ENCODE results near the gene NFKBIZ.
"Not testable (repeated sequence)": the region's sequence is repeated elsewhere in the genome, so short reads cannot be mapped to it uniquely, and the experiment has no call there.

Gene NFKBIZ

DNA sequence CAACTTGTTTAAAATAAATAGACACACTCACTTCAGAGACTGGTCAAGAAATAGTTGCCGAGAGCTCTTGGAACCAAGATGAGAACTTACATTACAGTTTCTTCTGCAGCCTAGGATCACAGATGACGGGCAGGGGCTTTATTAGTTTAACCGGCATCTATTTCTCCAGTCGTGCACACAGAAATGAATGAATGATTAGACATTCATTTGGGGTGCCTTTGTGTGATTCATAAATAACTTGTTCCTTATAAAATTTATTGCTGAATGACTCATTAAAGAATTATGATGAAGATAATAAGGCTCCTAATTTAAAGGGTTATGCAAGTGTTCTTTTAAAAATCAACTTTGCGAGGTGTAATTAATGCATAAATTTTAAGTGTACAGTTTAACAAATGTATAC is 20.8 kb downstream of the NFKBIZ start:
- DNase-seq (ENCODE audit: low read depth in 2 of 2): no peak

DNA sequence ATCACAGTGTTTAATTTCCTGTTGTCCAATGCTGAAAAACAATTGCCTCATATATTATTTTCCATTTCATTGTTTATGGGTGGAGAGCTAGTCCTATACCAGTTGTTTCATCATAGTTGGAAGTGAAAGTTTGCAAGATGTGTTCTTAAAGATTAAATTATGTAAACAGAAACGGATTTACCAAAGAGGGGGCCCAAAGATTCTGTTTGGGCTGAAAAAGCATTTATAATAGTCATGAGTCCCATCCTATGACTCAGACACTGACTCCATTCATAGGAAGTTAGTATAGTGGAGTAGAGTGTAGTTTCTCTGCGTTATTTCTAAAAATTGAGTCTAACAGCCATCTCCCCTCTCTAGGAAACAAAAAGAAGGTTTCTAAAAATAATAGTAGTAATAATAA is 24.3 kb downstream of the NFKBIZ start:
- no peak for DNase-seq (ENCODE audit: low read depth in 2 of 2)

DNA sequence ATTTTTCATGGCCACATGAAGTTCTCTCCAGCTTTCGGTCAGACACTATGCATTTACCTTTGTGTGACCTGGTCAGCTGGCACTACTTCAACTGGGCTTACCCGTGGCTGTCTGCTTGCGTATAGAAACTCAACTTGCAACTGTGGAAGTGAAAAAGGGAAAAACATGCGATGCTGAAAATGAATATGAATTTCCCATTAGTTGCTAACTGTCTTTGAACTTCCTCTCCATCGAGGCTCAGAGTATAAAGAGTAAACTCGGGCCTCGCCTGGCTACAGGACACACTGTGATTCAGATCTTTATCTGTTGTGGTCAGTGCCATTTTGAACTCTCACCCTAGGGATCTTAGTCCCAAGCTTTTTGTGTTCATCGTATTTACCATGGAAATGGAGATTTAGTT is 26.8 kb downstream of the NFKBIZ start:
- DNase-seq (ENCODE audit: low read depth in 2 of 2): no peak

DNA sequence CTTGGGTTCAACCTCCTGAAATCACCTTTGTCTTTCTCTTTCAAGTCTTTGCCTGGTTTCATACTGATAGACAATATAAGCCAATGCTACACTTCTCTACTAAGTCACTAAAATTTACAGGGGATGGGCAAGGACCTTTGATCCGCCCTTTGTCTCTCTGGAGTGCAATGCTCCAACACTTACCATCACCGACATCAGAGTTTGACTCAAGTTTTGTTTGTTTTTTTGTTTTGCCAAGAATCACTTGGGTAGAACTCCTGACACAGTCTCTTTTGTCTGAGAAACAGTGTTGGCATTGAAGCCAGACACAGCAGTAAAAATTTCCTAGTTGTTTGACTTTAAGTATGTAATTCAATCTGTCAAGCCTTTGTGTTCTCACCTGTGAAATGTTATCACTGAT is 29.3 kb downstream of the NFKBIZ start:
- DNase-seq (ENCODE audit: low read depth in 2 of 2): no peak

DNA sequence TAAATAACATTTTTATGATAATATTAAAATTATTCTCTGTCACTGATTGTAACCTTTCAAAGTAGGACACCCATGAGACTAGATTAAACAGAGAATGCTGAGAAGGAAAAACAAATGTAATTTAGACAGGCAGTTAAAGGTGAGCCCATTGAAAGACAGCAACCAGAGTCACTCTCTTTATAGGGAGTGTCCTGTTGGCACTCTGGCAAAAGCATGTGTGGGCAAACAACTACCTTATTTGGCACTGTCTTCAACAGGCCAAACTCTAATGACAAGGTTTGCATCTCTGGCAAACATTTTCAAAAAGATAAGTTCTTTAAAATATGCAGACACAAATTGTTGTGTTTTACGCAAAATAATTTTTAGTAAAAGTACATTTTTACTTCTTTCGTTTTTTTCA is 29.8 kb downstream of the NFKBIZ start:
- no peak for DNase-seq (ENCODE audit: low read depth in 2 of 2)

DNA sequence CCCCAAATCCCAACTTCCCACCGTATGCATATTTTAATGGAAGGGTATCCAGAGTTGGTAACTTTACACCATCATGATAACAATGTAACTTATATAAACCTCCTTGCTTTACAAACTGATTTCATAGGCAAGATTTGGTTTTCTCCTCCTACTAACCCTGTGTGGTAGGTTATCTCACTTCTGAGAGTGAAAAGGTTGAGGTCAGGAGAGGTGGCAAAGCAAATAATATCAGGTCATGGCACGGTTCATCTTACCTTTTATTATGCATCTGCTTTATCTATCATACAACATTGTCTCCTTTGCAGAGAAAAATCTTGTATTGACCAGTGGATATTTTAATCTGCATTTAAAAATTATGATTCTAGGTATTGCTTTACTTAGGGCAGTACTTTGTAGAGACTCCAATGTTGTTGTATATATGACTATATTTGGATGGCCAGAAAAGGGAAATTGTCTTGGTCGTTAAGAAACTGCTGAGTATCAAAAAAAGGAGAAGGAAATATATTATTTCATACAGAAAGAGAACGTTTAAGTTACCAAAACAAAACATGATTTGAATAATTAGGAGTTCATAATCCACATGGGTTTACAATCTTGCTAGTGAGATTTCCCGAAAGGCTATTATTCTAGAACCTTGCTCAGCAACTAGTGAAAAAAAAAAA is 30.4 kb downstream of the NFKBIZ start:
- no peak for DNase-seq (ENCODE audit: low read depth in 2 of 2)

DNA sequence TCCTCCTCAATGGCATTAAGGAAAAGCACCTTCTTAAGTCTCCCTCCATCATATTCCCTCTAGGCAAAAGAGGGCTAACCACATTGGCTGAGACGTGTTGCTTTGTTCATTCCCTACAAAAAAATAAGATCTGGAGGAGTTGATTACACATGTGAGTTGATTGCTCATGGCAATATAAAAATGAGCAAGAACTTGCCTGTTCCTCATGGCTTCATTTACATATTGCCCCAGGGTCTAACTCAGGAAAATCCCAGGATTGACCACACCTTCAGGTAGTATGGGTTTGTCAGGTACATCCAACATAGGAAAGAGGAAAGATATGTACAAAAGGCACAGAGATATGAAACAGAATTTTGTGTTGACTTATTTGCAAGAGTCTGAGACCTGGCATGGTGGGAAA is 35.5 kb downstream of the NFKBIZ start:
- no peak for DNase-seq (ENCODE audit: low read depth in 2 of 2)

DNA sequence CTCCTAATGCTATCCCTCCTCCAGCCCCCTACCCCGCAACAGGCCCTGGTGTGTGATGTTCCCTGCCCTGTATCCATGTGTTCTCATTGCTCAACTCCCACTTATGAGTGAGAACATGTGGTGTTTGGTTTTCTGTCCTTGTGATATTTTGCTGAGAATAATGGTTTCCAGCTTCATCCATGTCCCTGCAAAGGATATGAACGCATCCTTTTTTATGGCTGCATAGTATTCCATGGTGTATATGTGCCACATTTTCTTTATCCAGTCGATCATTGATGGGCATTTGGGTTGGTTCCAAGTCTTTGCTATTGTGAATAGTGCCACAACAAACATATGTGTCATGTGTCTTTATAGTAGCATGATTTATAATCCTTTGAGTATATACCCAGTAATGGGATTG is 36.3 kb downstream of the NFKBIZ start:
- not testable (repeated sequence) for DNase-seq (ENCODE audit: low read depth in 2 of 2)

DNA sequence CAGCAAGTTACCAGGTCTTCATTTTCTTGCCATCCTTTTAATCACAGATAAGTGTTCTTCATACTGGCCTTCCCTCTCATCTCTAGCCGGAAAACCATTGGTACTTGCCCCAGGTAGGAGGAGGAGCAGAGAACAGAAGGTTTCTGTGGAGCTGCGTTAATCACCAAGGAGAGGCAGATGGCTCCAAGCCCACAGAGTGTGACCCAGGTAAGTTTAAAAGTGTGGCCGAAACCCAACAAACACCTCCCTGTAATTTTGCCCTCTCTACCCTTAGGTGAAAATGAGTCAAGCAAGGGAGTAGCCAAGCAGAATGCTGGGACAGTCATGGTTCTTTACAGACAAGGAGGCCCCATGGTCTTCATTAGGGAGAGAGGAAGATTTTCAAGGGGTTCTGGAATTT is 37.3 kb downstream of the NFKBIZ start:
- no peak for DNase-seq (ENCODE audit: low read depth in 2 of 2)

DNA sequence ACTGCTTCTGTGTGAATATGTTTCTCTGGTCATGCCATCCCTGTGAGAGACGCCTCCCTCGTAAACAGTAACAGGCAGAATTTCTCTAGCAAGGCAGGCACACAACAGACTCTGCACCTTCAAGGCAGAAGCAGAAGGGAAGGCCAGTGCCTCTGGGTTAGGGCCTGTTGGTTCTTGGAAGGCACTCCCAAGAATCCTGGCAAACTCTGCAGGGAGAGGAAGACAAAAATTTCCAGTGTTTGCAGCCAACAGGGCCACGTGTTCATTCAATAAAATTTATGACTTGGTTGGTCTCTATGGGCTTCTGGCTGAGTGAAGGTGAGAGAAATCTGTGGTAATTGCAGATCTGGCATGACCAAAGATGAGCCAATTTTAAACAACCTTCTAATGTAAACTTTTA is 39.3 kb downstream of the NFKBIZ start:
- no peak for DNase-seq (ENCODE audit: low read depth in 2 of 2)

DNA sequence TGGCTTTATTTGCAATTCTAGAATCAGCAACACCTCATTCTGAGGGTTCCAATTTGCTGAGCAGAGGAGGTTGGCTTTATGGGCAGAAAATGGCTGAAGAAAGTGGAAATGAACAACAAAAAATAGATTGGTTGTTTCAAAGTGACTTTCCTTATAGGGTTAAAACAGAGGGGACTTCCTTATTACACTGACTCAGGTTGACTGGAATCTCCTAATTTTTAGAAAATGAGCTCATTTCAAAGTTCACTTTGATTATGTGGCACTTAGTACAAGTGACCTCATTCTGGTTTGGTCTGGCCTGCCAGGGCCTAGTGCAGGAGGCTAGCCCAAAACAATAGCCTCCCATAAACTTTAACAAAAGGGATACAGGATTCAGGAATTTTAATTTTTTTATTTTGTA is 41.4 kb downstream of the NFKBIZ start:
- no peak for DNase-seq (ENCODE audit: low read depth in 2 of 2)

DNA sequence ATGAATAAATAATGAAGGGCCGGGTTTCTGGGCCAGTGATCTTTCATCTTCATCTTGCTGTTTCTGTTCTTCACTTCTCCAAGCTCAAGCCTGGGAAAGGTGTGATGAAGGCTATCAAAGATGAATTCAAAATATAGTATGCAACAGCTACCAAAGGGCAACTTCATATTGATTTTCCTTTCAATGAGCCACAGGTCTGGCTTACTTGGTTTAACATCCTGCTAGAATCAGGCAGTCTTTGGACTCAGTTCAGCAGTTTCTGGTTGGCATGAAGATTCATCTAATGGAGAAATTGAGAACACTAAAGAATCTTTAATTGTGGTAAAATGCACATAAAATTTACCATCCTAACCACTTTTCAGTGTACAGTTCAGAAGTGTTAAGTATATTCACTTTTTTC is 43.3 kb downstream of the NFKBIZ start:
- DNase-seq (ENCODE audit: low read depth in 2 of 2): no peak

DNA sequence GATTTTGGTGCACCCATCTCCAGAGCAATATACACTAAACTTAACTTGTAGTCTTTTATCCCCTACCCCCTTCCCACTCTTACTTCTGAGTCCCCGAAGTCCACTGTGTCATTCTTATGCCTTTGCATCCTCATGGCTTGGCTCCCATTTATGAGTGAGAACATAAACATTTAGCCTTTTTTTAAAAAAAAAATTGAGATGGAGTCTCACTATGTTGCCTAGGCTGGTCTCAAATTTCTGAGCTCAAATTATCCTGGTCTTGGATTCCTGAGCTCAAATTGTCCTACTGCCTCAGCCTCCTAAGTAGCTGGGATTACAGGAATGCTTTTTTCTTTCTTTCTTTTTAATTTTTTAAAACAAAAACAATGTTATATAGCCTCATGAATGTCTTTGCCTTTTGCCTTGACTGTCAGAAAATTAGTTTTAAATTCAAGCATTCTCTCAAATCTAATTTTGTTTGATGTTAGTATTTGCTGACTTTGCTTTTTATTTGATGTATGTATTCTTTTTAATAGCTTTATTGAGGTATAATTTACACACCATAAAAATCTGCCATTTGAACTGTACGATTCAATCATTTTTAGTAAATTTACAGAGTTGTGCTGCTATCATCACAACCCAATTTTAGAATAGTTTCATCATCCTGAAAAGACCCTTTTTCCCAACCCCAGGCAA is 46.9 kb downstream of the NFKBIZ start:
- no peak for DNase-seq (ENCODE audit: low read depth in 2 of 2)

DNA sequence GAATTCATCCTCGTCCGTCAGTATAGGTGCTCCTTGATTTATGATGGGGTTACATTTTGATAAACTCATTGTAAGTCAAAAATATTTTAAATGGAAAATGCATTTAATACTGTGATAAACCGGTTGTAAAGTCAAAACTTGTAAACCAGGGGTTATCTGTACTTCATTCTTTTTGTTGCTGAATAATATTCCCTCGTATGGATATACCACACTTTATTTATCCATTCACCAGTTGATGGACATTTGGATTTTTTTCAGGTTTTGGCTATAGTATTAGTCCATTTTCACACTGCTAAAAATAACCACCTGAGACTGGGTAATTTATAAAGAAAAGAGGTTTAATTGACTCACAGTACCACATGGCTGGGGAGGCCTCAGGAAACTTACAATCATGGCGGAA is 47.7 kb downstream of the NFKBIZ start:
- no peak for DNase-seq (ENCODE audit: low read depth in 2 of 2)

DNA sequence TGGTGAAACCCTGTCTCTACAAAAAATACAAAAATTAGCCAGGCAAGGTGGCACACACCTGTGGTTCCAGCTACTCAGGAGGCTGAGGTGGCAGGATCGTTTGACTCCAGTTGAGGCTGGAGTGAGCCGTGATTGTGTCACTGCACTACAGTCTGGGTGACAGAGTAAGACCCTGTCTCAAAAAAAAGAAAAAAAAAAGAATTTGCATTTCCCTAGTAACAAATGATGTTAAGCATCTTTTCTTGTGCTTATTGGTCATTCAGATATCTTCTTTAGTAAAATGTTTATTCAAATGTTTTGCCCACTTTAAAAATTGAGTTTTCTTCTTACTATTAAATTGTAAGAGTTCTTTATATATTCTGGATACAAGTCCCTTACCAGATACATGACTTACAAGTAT is 48.7 kb downstream of the NFKBIZ start:
- DNase-seq (ENCODE audit: low read depth in 2 of 2): no peak

DNA sequence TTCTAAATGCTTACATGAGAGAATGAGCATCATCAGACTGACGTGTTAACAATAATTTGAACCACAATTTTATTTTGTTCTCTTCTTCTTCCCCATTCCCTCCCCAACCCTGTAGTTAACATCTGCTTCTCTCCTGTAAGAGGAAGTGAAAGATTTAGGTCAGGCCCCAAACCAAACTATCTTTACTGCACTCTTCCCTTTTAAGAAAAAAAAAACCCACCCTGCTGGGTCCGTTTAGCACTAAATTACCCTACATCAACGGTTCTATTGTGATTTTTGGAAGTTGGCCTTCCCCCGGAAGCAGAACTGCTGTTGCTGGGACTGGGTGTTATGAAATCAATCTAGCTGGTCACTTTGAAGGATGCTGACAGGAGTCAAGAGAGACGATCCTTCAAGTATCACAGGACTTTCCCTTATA is 49.4 kb downstream of the NFKBIZ start:
- DNase-seq (ENCODE audit: low read depth in 2 of 2): no peak

DNA sequence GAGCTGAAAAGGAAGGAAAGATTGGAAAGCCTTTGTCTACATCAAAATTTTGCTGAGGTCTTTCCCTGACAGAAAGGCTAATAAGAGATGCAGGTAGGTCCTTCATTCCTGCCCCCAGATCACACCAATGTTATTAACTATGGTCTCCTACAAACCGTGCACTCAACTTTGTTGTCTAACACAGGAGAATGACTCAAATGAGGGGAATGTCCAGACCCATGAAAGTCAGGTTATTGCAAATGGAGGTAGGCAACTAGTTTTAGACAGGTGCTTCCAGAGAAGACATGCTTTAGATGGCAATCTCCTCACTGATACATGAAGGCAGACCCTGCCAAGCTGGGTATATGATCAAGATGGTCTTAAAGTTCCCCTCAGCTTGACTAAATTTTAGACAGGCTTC is 51.0 kb downstream of the NFKBIZ start:
- DNase-seq (ENCODE audit: low read depth in 2 of 2): no peak

DNA sequence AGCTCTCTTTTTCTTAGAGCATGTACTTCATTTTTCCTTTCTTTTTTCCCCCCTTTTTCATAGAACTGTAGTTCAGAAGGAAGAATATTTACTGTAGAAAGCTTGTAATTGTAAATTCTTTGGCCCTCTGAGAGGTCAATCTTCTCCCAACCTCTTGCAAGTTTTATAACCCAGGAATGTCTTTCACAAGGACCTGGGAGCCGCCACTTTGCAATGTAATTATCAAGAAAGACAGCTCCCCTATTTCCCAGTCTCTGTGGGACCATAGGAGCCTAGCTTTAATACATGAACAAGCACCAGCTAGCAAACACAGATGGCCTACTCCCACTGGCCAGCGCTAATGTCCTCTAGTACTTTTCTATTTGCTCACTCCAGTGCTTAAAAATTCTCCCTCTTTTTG is 51.4 kb downstream of the NFKBIZ start:
- no peak for DNase-seq (ENCODE audit: low read depth in 2 of 2)

DNA sequence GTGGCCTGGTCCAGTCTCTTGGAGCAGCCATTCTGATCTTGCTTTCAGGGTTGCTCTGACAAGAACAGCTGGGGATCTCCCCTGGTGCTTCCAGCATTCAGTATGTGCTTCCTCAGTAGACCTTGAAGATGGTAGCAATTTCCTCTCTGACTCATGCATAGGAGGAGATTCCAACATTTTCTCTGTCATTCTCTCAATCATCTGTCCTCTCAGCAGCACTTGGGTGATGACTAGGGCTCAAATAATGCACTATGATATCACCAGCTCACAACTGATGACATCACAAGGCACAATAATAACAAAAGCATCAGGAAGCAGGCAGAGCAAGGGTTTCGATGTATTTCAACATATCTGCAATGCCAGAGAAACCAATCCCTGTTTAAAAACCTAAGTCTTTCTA is 52.7 kb downstream of the NFKBIZ start:
- peak in 1 of 2 donors; percentile 4 for DNase-seq (ENCODE audit: low read depth in 2 of 2)

DNA sequence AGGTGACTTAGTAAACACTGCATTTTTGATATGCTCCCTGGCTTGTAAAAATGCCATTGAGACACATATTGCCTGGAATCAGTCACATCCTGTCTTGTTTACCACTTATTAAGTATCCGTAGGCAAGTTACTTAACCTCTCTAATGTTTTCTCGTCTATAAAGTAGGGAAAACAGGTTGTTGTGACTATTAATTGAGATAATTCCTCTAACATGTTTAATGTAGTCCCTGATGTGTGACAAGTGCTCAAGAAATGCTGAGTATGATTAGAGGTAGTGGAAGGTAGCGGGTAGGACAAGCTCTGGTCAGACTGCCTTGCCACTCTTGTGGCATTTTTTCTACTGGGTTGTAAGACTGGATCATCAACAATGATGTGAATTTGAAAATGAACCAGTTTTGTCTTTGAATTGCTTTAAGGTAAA is 54.1 kb downstream of the NFKBIZ start:
- no peak for DNase-seq (ENCODE audit: low read depth in 2 of 2)

DNA sequence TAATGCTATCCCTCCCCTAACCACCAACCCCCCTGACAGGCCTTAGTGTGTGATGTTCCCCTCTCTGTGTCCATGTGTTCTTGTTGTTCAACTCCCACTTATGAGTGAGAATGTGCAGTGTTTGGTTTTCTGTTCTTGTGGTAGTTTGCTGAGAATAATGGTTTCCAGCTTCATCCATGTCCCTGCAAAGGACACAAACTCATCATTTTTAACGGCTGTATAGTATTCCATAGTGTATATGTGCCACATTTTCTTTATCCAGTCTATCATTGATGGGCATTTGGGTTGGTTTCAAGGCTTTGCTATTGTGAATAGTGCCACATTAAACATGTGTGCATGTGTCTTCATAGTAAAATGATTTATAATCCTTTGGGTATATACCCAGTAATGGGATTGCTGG is 56.3 kb downstream of the NFKBIZ start:
- not testable (repeated sequence) for DNase-seq (ENCODE audit: low read depth in 2 of 2)

All from stimulated activated CD4-positive, alpha-beta T cell treated with anti-CD3 and anti-CD28 coated beads, Interleukin-15, amount 100 ng/mL, for 48 hours (primary cell).